AG08396 (cell line): ENCODE data around the gene VOPP1.

Source experiments
- DNase-seq: peaks from one replicate; pipeline ENCODE4 v3.0.0; 2012; ENCODE audit warnings: low spot score, mixed read lengths

Gene VOPP1

DNA sequence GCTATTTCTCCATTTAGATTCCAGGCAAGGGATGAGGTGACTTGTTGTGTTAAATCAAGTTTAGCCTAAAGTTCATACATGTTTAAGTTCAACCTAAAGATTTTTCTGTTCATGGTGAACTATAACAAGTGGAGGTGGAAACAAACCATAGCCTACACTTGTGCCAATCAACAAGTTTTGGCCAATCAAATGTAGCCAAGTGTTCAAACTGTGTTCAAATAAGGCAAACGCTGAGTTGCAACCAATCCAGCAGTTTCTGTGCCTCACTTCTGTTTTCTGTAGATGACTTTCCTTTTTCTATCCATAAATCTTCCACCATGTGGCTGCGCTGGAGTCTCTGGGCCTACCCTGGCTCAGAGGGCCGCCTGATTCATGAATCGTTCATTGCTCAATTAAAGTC, 4.5 kb upstream of the VOPP1 start:
- no peak for DNase-seq

GRCh38 chr7:55575733-55576132, 3.4 kb upstream of the VOPP1 start:
- no peak for DNase-seq

DNA sequence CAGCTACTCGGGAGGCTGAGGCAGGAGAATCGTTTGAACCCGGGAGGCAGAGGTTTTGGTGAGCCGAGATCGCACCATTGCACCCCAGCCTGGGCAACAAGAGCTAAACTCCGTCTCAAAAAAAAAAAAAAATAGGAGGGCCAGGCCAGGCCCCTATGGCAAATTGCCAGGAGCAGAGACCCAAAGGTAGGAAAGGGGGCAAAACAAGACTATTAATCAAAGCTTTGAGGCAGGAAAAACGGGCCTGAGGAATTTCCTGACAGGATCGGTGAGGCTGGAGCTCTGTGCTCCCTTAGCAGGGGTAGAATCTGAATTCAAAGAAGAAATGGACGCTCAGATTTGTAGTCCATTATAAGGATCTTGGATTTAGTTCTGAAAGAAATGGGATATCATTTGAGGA, 2.8 kb upstream of the VOPP1 start:
- no peak for DNase-seq

- DNase-seq: no peak
Measured at GRCh38 chr7:55574051-55574717, 1.9 kb upstream of the VOPP1 start.

- DNase-seq: peak; percentile 41
Measured at GRCh38 chr7:55573234-55573900, 1.1 kb upstream of the VOPP1 start.

- peak; percentile 68 for DNase-seq
Measured at GRCh38 chr7:55571511-55572377, 558 bp downstream of the VOPP1 start.

DNA sequence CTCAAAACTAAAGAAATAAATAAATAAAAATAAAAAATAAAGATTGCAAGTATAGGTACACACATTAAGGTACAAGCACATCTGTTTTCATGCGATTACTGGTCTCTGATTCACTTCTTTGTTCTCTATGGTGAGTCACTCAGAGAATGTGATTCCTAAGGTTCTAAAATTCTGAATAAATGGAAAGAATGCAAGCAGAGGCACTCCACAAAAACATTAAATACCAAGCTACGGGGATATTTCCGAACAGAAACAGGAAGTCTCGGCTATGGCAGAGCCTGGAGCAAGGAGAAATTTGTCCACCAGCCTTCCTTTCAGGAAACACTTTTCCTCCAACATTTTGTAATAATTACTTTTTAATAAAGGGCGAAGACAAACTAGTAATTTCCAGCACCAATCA, 1.4 kb downstream of the VOPP1 start:
- DNase-seq: peak; percentile 71

DNA sequence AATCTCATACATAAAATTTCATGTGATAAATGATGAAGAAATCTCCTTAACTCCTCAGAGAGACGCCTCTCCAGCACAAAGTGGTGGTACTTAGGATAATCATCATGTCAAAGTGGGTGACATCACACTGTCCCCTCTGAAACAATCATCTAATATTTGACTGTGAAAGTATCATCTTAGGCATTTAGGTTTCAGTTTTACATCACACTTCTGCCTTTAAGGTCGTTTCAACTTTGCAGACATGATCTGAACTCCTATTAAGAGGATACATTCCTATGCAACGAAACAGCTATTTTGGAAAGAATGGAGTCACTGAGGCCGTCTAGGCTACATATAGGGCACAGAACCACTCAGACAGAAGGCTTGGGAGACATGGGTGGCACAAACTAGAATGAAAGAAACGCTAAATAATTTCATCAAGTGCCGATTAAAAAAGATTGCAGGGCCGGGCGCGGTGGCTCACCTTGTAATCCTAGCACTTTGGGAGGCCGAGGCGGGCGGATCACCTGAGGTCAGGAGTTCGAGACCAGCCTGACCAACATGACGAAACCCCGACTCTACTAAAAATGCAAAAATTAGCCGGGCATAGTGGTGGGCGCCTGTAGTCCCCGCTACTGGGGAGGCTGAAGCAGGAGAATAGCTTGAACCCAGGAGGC, 2.0 kb downstream of the VOPP1 start:
- DNase-seq: no peak

DNA sequence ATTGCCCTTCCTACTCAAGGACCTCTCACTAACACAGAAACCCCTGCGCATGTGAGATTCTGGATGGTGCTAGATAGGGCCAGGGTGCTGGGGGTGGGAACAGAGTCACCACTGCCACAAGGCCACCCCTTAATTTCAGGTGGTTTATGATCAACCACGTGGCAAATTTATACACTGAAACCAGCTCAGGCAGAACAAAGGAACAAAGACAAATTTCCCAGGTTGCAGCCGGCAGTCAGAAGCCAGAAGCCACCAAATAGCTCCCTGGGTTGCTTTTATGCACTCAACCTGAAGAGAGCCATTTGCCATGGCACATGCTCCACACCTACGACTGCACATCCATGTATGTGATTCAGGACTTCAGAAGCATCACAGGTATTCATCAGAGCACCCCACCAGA, 2.5 kb downstream of the VOPP1 start:
- no peak for DNase-seq

- DNase-seq: no peak
Measured at GRCh38 chr7:55569269-55569663, 3.0 kb downstream of the VOPP1 start.

DNA sequence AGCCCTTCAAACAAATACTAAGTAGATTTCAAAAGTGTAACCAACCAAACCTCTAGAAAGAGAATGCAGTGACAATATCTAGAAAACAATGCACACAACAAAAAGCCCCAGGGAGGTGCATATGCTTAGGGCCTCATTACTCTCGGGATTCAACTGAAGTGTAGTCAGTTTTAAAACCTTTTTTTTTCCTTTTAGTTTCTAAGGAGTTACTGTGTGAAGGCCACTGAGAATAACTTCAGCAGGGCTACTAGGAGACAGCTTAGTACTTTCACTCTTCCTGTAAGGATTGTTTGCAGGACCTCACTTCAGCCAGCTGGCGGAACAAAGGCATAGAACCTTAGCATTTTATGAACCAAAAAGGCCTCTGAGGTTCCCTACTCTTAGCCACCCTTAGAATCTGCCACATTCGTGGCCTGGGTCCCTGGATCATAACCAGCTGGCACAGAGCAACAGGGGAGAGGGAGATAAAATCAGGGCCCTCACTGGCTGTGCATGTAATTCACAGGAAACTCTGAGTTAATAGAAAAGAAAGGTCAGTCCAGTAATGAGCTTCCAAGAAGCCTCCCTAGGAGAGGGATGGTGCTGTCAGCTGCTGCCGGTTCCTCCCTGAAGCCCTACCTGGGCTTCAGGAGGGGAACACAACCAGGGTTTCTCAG, 3.6 kb downstream of the VOPP1 start:
- DNase-seq: no peak

DNA sequence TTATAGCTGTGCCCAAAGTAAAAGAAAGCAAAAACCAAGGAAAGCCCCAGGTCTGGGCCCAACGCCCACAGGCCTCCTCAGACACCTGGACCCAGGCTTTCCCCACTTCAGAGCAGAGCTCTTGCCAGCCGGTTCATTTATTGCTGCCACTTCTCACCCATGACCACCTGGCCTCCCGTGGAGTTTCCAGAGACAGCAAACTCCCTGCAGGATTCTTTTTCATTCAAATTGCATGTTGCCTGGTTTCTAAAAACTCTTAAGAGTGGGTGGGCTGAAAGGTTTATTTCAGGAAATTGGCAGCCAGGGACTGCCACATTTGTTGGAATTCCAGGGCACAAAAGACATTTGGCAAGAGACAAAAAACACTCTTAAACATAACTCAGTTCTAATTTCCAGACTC, 4.7 kb downstream of the VOPP1 start:
- no peak for DNase-seq

DNA sequence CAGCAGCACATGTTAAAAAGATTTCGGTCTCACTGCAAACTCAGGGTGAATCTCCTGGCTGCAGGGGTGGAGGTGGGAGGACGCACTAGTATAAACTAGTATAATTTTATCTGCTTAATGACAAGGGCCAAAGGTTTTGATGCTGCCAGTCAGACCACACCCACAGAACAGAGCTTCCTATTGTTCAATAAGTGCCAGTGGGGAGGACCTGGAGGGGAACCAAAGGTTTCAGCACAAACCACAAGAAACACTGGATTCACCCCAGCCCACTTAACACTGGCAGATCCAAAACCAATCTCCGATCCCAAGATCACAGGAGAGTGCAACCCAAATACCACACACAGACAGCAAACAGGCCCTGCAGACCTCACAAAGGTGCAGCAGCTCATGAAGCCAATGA, 6.6 kb downstream of the VOPP1 start:
- no peak for DNase-seq

GRCh38 chr7:55563596-55564325, 8.5 kb downstream of the VOPP1 start:
- DNase-seq: no peak

DNA sequence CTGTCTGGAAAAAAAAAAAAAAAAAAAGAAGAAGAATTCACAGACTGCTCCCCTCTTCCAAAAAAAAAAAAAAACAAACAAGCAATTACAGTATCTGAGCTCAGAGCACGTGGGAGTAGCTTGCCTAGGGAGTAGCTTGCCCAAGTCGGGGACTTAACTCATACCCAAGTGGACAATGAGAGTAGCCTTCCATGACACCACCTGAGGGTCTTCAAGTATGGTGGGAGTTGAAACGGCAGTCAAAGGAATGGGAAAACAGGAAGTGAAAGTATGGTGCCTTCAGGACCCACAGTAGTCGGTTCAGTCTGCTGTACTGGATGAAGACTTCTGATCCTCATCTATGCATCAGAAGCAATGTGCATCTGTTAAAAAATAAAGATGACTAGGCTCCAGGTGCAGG, 10.6 kb downstream of the VOPP1 start:
- no peak for DNase-seq

DNA sequence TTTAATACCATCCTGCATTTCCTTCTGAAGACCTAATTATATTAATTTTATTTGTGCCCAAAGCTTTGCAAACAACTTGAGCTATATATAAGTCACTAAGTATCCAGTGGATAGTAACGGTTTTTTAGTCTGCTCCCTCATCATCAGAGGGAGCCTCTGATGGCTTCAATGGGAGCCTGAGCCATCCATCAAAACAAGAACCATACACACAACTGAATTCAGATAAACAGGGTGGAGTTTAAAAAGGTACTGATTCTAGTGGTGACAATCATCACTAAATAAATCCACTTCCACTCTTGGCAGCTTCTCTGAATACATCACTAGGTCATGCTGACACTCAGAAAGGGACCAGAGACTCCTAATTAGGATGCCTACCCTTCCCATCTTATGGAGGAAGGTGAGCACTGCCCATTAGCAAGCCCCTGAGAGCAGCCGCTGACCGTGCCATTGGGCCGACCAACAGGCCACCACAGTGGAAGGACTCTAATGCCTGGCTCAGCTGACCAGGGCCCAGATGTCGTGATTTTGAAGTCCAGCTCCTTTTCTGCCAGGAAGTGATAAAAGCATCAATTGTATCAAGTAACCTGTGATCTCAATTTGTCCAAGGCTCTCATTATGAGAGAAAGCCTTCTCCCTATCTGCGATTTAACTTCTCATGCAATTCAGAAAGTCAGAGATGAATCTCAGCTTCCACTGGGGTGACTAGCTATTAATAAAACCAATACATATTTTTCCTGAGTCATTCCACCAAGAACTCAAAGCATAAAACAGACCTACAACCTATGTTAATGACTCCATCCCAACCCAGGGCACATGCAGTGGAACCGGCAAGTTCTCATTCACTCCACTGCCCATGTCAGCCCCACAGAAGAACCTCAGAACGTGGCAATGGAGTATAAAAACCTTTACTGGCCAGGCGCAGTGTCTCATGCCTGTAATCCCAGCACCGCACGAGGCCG, 13.1 kb downstream of the VOPP1 start:
- DNase-seq: no peak

DNA sequence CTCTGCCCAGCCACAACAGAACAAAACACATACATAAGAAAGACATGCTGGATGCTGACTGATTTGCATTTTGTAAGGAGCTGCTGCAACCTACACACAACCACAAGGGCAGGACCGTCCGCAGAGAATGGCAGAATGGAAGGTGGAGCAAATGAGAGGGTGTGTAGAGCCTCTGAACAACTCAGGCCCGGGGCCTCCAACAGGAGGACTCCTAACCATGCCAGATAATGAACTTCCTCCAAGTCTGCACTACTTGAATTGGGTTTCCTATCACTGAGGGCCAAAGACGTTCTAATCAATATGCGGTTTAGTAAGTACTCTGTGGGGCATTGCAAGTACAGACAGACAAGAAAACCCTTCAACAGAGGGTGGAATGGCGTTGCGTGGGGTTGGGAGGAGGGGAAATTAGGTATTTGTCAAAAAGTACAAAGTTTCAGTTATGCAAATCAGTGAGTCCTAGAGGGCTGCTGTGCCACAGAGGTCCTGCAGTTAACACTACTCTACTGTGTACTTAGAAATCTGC, 14.6 kb downstream of the VOPP1 start:
- DNase-seq: no peak

- no peak for DNase-seq
Measured at GRCh38 chr7:55556492-55556891, 15.8 kb downstream of the VOPP1 start.

DNA sequence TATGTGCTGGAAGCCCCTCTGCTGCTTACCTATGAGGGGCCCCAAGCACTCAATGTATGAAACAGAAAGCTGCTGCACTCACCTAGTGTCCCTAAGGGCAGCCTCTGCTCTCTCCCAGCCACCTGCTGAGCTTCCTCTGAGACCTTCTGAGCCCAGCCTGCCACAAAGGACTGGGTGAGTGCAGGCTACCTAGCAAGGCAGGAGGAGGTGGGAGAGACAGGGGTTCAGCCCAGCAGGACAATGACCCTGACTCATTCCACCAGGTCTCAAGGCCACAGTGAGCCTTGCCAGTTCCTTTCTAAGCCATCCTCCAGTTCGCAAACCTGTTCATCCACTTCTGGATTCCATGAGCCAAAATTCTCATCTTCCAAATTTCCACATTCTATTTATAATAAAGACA, 16.3 kb downstream of the VOPP1 start:
- DNase-seq: no peak

DNA sequence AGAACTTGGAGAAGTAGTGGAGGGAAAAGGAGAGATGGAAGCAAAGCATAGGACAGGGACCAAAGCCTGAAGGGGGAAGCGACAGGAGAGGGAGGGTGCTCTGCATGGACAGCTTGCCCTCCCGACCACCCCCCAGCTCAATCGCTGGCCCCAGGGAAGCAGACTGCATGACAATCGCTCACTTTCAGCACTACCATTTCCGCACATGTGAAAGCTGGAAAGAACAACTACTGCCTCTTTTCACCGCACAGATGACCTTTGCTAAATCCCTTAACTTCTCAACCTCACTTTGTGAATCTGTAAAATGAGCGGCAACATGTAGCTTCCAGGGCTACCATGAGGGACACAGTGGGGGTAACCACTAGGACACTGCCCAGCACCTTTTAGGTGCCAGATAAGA, 17.1 kb downstream of the VOPP1 start:
- no peak for DNase-seq
